H1 (cell line): ENCODE measurements around the gene SHLD3. TPM values are rescaled to one million over a fixed set of nuclear protein-coding genes. Genes with fewer than 3 reads are reported as not detected.

Experiments used
- CTCF ChIA-PET: fragments of 300-600 bp; sonication (Branson Sonifier 250); formaldehyde crosslinking; loops from one replicate; lab custom pipeline; 2021; ENCODE audit not compliant: partially characterized antibody; lab: Charles Lee
- POLR2A ChIA-PET: fragments of 300-600 bp; sonication (Branson Sonifier 250); formaldehyde crosslinking; loops from one replicate; lab custom pipeline; 2021; ENCODE audit warnings: inconsistent platforms; ENCODE audit not compliant: partially characterized antibody; lab: Charles Lee
- DNase-seq, 2 experiments: peaks; one replicate each; pipeline versions ENCODE4 v3.0.0 to v3.0.0-alpha.2; 2010 to 2022; ENCODE audit warnings: low spot score in 2 of 2, low read depth in 1 of 2, mixed read lengths in 1 of 2
- FAIRE-seq: peaks from 2 replicates; lab custom pipeline; 2011; peaks lifted over from hg19 to GRCh38; lab: Jason Lieb, UNC
- H2AFZ ChIP-seq: 2 replicates; pipeline ENCODE4 v1.8.1; 2012; ENCODE audit warnings: low read length, inconsistent platforms
- H2AK5ac ChIP-seq: 2 replicates; pipeline ENCODE4 v1.6.1; 2013; ENCODE audit warnings: low read depth, low read length
- H2BK120ac ChIP-seq: replicated peaks from 2 replicates; pipeline ENCODE3; 2013; ENCODE audit warnings: low read depth, low read length, inconsistent platforms
- H2BK12ac ChIP-seq: 2 replicates; pipeline ENCODE4 v1.6.1; 2013; ENCODE audit warnings: low read depth, low read length
- H2BK15ac ChIP-seq: 2 replicates; pipeline ENCODE4 v1.6.1; 2013; ENCODE audit warnings: low read length
- H2BK20ac ChIP-seq: 2 replicates; pipeline ENCODE4 v1.6.1; 2013; ENCODE audit warnings: low read length
- H2BK5ac ChIP-seq: 2 replicates; pipeline ENCODE4 v1.6.1; 2013; ENCODE audit warnings: low read depth, low read length
- H3K14ac ChIP-seq: 2 replicates; pipeline ENCODE4 v1.6.1; 2013; ENCODE audit warnings: inconsistent platforms; ENCODE audit not compliant: insufficient read length
- H3K18ac ChIP-seq: 2 replicates; pipeline ENCODE4 v1.6.1; 2013; ENCODE audit warnings: low read length; ENCODE audit errors: extremely low read depth
- H3K23ac ChIP-seq: 2 replicates; pipeline ENCODE4 v1.6.1; 2013; ENCODE audit warnings: inconsistent platforms; ENCODE audit not compliant: insufficient read length
- H3K23me2 ChIP-seq: 2 replicates; pipeline ENCODE4 v1.6.1; 2013; ENCODE audit warnings: low read depth, low read length
- H3K27ac ChIP-seq: 2 replicates; pipeline ENCODE4 v1.6.1; 2011; ENCODE audit warnings: low read depth, low read length, inconsistent platforms
- H3K27me3 ChIP-seq, 4 experiments: replicated peaks in 1 of 4; 1 replicate in 1 of 4; 2 replicates in 3 of 4; pipeline versions ENCODE4 v1.6.1 to v1.8.1; 2011 to 2013; ENCODE audit warnings: low read length in 3 of 4, mild to moderate bottlenecking in 3 of 4, inconsistent platforms in 2 of 4, mixed read lengths in 2 of 4, moderate library complexity in 1 of 4; ENCODE audit not compliant: control insufficient read depth in 3 of 4, insufficient read depth in 3 of 4; ENCODE audit errors: extremely low read depth in 1 of 4
- H3K36me3 ChIP-seq, 4 experiments: 2 replicates each; pipeline versions ENCODE4 v1.6.1 to v1.8.1; 2011 to 2013; ENCODE audit warnings: mild to moderate bottlenecking in 4 of 4, low read length in 3 of 4, moderate library complexity in 2 of 4, control low read depth in 1 of 4, inconsistent platforms in 1 of 4; ENCODE audit not compliant: insufficient read depth in 4 of 4, control insufficient read depth in 2 of 4
- H3K4ac ChIP-seq: replicated peaks from 2 replicates; pipeline ENCODE3; 2013; ENCODE audit warnings: low read length, low read depth, mixed read lengths, inconsistent platforms; ENCODE audit not compliant: insufficient read length
- H3K4me1 ChIP-seq, 4 experiments: replicated peaks in 1 of 4; 1 replicate in 1 of 4; 2 replicates in 3 of 4; pipeline versions ENCODE4 v1.6.1 to v1.8.1; 2011 to 2013; ENCODE audit warnings: low read length in 3 of 4, inconsistent platforms in 2 of 4, mixed read lengths in 1 of 4; ENCODE audit not compliant: insufficient read depth in 4 of 4, control insufficient read depth in 3 of 4
- H3K4me2 ChIP-seq, 2 experiments: 2 replicates each; pipeline versions ENCODE4 v1.6.1 to v1.8.1; 2011 to 2013; ENCODE audit warnings: low read depth in 2 of 2, low read length in 2 of 2, control low read depth in 1 of 2, inconsistent platforms in 1 of 2, mild to moderate bottlenecking in 1 of 2; ENCODE audit not compliant: insufficient read depth in 1 of 2
- H3K4me3 ChIP-seq, 4 experiments: fragments of 200-600, 300-600 bp in 1 of 4; sonication (generic), shearing (Covaris generic), sonication (Bioruptor Twin) in 1 of 4; 2 replicates each; pipeline versions ENCODE4 v1.5.1 to v1.8.1; 2011 to 2016; ENCODE audit warnings: low read length in 4 of 4, low read depth in 3 of 4, control low read depth in 2 of 4, inconsistent platforms in 2 of 4, mild to moderate bottlenecking in 2 of 4, mixed read lengths in 1 of 4, moderate library complexity in 1 of 4; ENCODE audit not compliant: insufficient read depth in 2 of 4; ENCODE audit errors: extremely low read depth in 1 of 4
- H3K56ac ChIP-seq: replicated peaks from 2 replicates; pipeline ENCODE3; 2013; ENCODE audit warnings: low read depth, mild to moderate bottlenecking, mixed read lengths, low read length, inconsistent platforms; ENCODE audit not compliant: insufficient read length
- H3K79me1 ChIP-seq: 2 replicates; pipeline ENCODE4 v1.6.1; 2013; ENCODE audit warnings: low read depth, low read length, control low read depth
- H3K79me2 ChIP-seq, 2 experiments: 2 replicates each; pipeline versions ENCODE4 v1.6.1 to v1.8.1; 2012 to 2013; ENCODE audit warnings: low read length in 2 of 2, mild to moderate bottlenecking in 2 of 2, inconsistent platforms in 1 of 2; ENCODE audit not compliant: insufficient read depth in 2 of 2, control insufficient read depth in 1 of 2
- H3K9ac ChIP-seq, 4 experiments: replicated peaks in 1 of 4; 1 replicate in 1 of 4; 2 replicates in 3 of 4; pipeline versions ENCODE4 v1.6.1 to v1.8.1; 2011 to 2013; ENCODE audit warnings: low read depth in 3 of 4, low read length in 3 of 4, control low read depth in 2 of 4, mild to moderate bottlenecking in 2 of 4, moderate library complexity in 2 of 4, inconsistent platforms in 1 of 4; ENCODE audit errors: extremely low read depth in 1 of 4
- H3K9me3 ChIP-seq, 2 experiments: 2 replicates each; pipeline versions ENCODE4 v1.6.1 to v1.8.1; 2012 to 2013; ENCODE audit warnings: mild to moderate bottlenecking in 2 of 2, moderate library complexity in 2 of 2, control low read depth in 1 of 2, inconsistent platforms in 1 of 2, low read depth in 1 of 2, low read length in 1 of 2, mixed read lengths in 1 of 2; ENCODE audit not compliant: insufficient read depth in 2 of 2
- H4K20me1 ChIP-seq, 2 experiments: replicated peaks in 1 of 2; 2 replicates each; pipeline versions ENCODE3 to v1.8.1; 2011 to 2013; ENCODE audit warnings: inconsistent platforms in 2 of 2, low read length in 2 of 2, mild to moderate bottlenecking in 1 of 2; ENCODE audit not compliant: insufficient read depth in 2 of 2, control insufficient read depth in 1 of 2
- H4K5ac ChIP-seq: 2 replicates; pipeline ENCODE4 v1.6.1; 2013; ENCODE audit warnings: low read length, low read depth, mixed read lengths, inconsistent platforms; ENCODE audit not compliant: insufficient read length
- H4K8ac ChIP-seq: 2 replicates; pipeline ENCODE4 v1.8.0; 2013; ENCODE audit warnings: mild to moderate bottlenecking, moderate library complexity, low read length, inconsistent platforms; ENCODE audit not compliant: insufficient read depth; ENCODE audit errors: extremely low read depth
- H4K91ac ChIP-seq: replicated peaks from 2 replicates; pipeline ENCODE3; 2013; ENCODE audit warnings: low read length, mixed read lengths, inconsistent platforms; ENCODE audit not compliant: insufficient read length
- CBX8 ChIP-seq: fragments of 300-800, 300-1000 bp; sonication (generic); IDR thresholded peaks from 2 replicates; pipeline ENCODE4 v1.7.1; 2016; ENCODE audit warnings: low read depth, low read length, borderline replicate concordance
- EP300 ChIP-seq, 2 experiments: IDR thresholded peaks; 1 replicate in 1 of 2; 2 replicates in 1 of 2; pipeline ENCODE4 v1.6.1; 2011 to 2012; ENCODE audit warnings: low read depth in 2 of 2, low read length in 2 of 2, mild to moderate bottlenecking in 2 of 2, borderline replicate concordance in 1 of 2, inconsistent platforms in 1 of 2, moderate library complexity in 1 of 2
- PHF8 ChIP-seq: fragments of 200-600 bp; sonication (generic); conservative IDR thresholded peaks from 2 replicates; pipeline ENCODE4 v1.7.1; 2012; ENCODE audit warnings: low read depth, mild to moderate bottlenecking, inconsistent platforms, low read length, moderate library complexity
- POLR2A ChIP-seq, 2 experiments: IDR thresholded peaks; 1 replicate in 1 of 2; 2 replicates in 1 of 2; pipeline ENCODE4 v1.6.1; 2011; ENCODE audit warnings: low read depth in 2 of 2, low read length in 2 of 2, mild to moderate bottlenecking in 2 of 2; ENCODE audit errors: control extremely low read depth in 1 of 2
- POU5F1 ChIP-seq: IDR thresholded peaks from 2 replicates; pipeline ENCODE4 v1.6.1; 2011; ENCODE audit warnings: low read depth, mild to moderate bottlenecking, low read length, moderate library complexity
- RAD21 ChIP-seq, 2 experiments: IDR thresholded peaks in 1 of 2; conservative IDR thresholded peaks in 1 of 2; 2 replicates each; pipeline ENCODE4 v1.6.1; 2011; ENCODE audit warnings: low read depth in 2 of 2, low read length in 2 of 2, improper control_type of control experiment in 1 of 2, inconsistent platforms in 1 of 2, mild to moderate bottlenecking in 1 of 2, moderate library complexity in 1 of 2
- RBBP5 ChIP-seq: IDR thresholded peaks from 2 replicates; pipeline ENCODE4 v1.7.1; 2012; ENCODE audit warnings: low read depth, mild to moderate bottlenecking, inconsistent platforms, low read length, moderate library complexity, borderline replicate concordance
- RFX5 ChIP-seq: IDR thresholded peaks from 2 replicates; pipeline ENCODE4 v1.6.1; 2011; ENCODE audit warnings: low read depth, low read length, improper control_type of control experiment, borderline replicate concordance
- SP4 ChIP-seq: IDR thresholded peaks from 2 replicates; pipeline ENCODE4 v1.6.1; 2012; ENCODE audit warnings: low read length, inconsistent platforms
- SRF ChIP-seq: IDR thresholded peaks from 2 replicates; pipeline ENCODE4 v1.6.1; 2011; ENCODE audit warnings: mild to moderate bottlenecking, low read depth, low read length, moderate library complexity
- TAF7 ChIP-seq: optimal IDR thresholded peaks from 2 replicates; pipeline ENCODE3; 2011; ENCODE audit warnings: low read depth, mild to moderate bottlenecking, inconsistent platforms, low read length, moderate library complexity, borderline replicate concordance
- WGBS, 2 experiments: shearing (Covaris generic) in 1 of 2; methylation state at CpG; one replicate each; pipeline versions ENCODE4 v1.1.6 to v1.1.7; 2013 to 2015; ENCODE audit warnings: low lambda C conversion rate in 2 of 2, mixed read lengths in 2 of 2, inconsistent platforms in 1 of 2, low coverage in 1 of 2, missing lambda C conversion rate in 1 of 2; ENCODE audit not compliant: insufficient replicate concordance in 2 of 2, insufficient coverage in 1 of 2, insufficient read length in 1 of 2; ENCODE audit errors: extremely low coverage in 1 of 2, missing lambda C conversion rate in 1 of 2; 5-methylcytosine and 5-hydroxymethylcytosine counted together
- polyA plus RNA-seq, 7 experiments: library from polyadenylated mRNA; depleted of rRNA in 3 of 7; stranded (reverse) in 5 of 7; unstranded in 2 of 7; fragments of >200 nt in 5 of 7; fragments of 200-250 nt in 2 of 7; gene quantifications; 1 replicate in 5 of 7; 2 replicates in 1 of 7; 4 replicates in 1 of 7; pipeline versions ENCODE4 v1.2.1 to v1.2.3, GENCODE V29; 2011 to 2013; ENCODE audit warnings: missing spikeins in 2 of 7, mixed read lengths in 2 of 7
- total RNA-seq: library from RNA; stranded (reverse); fragmentation: NEBNext Ultra II Directional; extraction: Animal tissue kit (Norgen Biotek cat#: 25700); gene quantifications from 2 replicates; pipeline ENCODE4 v1.2.1, GENCODE V29; 2021

Gene SHLD3
- total and polyA plus RNA-seq, 2 of the 8 experiments (the other 6 are each of a cell fraction or from before 2014, with no cell fraction given): 1.9 to 3.2 TPM

- no peak overlapping the region for H3K27ac ChIP-seq
- no peak overlapping the region for H2AFZ ChIP-seq
- H3K23ac ChIP-seq: no peak overlapping the region
- DNase-seq: no peak
- no peak overlapping the region for H2BK12ac ChIP-seq
- no peak overlapping the region for H3K9ac ChIP-seq
- H3K36me3 ChIP-seq: peaks cover 0 to 15% (median 2%) of the 10 kb centered on the region in 4 experiments; a peak in 3 of 8 replicates
- H4K91ac ChIP-seq: no peak overlapping the region
- H3K23me2 ChIP-seq: no peaks in the 10 kb centered on the region
- no peak overlapping the region for H3K4me3 ChIP-seq
- ChIA-PET POLR2A (no interaction called here), CTCF (interaction anchor here (1.2 kb wide), 2 partner anchors 16 to 22 kb away, joined by 3 read pairs; no protein-coding TSS in a partner anchor)
- no peak overlapping the region for H2BK120ac ChIP-seq
- H3K79me1 ChIP-seq: no peaks in the 10 kb centered on the region
- no peak overlapping the region for H3K4me2 ChIP-seq
- no peaks in the 10 kb centered on the region for H3K27me3 ChIP-seq
- H2BK20ac ChIP-seq: no peak overlapping the region
- no peak overlapping the region for H4K5ac ChIP-seq
- H3K4ac ChIP-seq: no peak overlapping the region
- no peaks in the 10 kb centered on the region; a peak in 1 of 4 replicates for H3K79me2 ChIP-seq
- H2BK5ac ChIP-seq: no peak overlapping the region
- no peak overlapping the region for H3K18ac ChIP-seq
- H4K20me1 ChIP-seq: peaks cover 0 to 3% of the 10 kb centered on the region in 2 experiments
- H2BK15ac ChIP-seq: no peak overlapping the region
- no peak overlapping the region for H2AK5ac ChIP-seq
- H3K56ac ChIP-seq: no peak overlapping the region
- no peaks in the 10 kb centered on the region for H3K9me3 ChIP-seq
- 88% methylated on average over 1 of the region's 1 CpG; no CpG with 5 or more reads in 1 of the 2 experiments for WGBS, 2 experiments
- FAIRE-seq: no peak
- H4K8ac ChIP-seq: no peak overlapping the region
- no peak overlapping the region for H3K14ac ChIP-seq
- no peaks in the 10 kb centered on the region for H3K4me1 ChIP-seq
- TF ChIP-seq RBBP5 (no peak), POLR2A (IDR thresholded peaks at IDR 0.05; ENCODE audit: control extremely low read depth in 1 of 2, low read depth in 2 of 2, low read length in 2 of 2) (no peak), EP300 (IDR thresholded peaks at IDR 0.05; ENCODE audit: borderline replicate concordance in 1 of 2, low read depth in 2 of 2, low read length in 2 of 2) (no peak), CBX8 (no peak), PHF8 (no peak), RAD21 (IDR thresholded peaks at IDR 0.05 in 1 of 2, conservative IDR thresholded peaks at IDR 0.05 in 1 of 2; ENCODE audit: low read depth in 2 of 2, low read length in 2 of 2) (no peak), SRF (no peak), POU5F1 (no peak), SP4 (no peak), RFX5 (no peak), TAF7 (no peak)
Observed at GRCh38 chr5:65672796-65673195, 48.0 kb downstream of the SHLD3 start.
